ENCODE data around the gene CARNS1.
A peak's percentile ranks its signal among the peaks of the same experiment; 100 is the strongest.

Gene CARNS1

GRCh38 chr11:67415501-67416304, at the start of gene CARNS1:
Gene CARNS1, plus strand, starts transcription at chr11:67415678. Its CDS starts 522 bp downstream, at chr11:67416200.
- DNase-seq (ENCODE audit: low spot score) = no peak

- no peak for DNase-seq (ENCODE audit: low spot score)
These were observed 49.6 kb upstream of the CARNS1 start for GRCh38 chr11:67365736-67366444.

GRCh38 chr11:67366546-67366945, 48.9 kb upstream of the CARNS1 start:
- no peak for DNase-seq (ENCODE audit: low spot score)

GRCh38 chr11:67366961-67367760, 48.3 kb upstream of the CARNS1 start:
- DNase-seq (ENCODE audit: low spot score) = no peak

- no peak for DNase-seq (ENCODE audit: low spot score)
These were observed 47.7 kb upstream of the CARNS1 start for GRCh38 chr11:67367761-67368227.

- no peak for DNase-seq (ENCODE audit: low spot score)
These were observed 46.9 kb upstream of the CARNS1 start for GRCh38 chr11:67368621-67369020.

- no peak for DNase-seq (ENCODE audit: low spot score)
These were observed 46.2 kb upstream of the CARNS1 start for GRCh38 chr11:67369275-67369674.

- DNase-seq (ENCODE audit: low spot score) = peak; percentile 62
These were observed 45.6 kb upstream of the CARNS1 start for GRCh38 chr11:67369801-67370284.

- DNase-seq (ENCODE audit: low spot score) = peak; percentile 50
These were observed 45.0 kb upstream of the CARNS1 start for GRCh38 chr11:67370351-67371076.

- peak; percentile 77 for DNase-seq (ENCODE audit: low spot score)
These were observed 44.1 kb upstream of the CARNS1 start for GRCh38 chr11:67371189-67371910.

GRCh38 chr11:67371911-67372320, 43.6 kb upstream of the CARNS1 start:
- no peak for DNase-seq (ENCODE audit: low spot score)

- DNase-seq (ENCODE audit: low spot score) = peak; percentile 62
These were observed 43.0 kb upstream of the CARNS1 start for GRCh38 chr11:67372321-67372992.

GRCh38 chr11:67372993-67373647, 42.4 kb upstream of the CARNS1 start, which contains the start of gene CLCF1:
Gene CLCF1, minus strand, starts transcription at chr11:67373598. Its CDS starts 59 bp downstream, at chr11:67373539.
- DNase-seq (ENCODE audit: low spot score) = peak; percentile 51

- DNase-seq (ENCODE audit: low spot score) = peak; percentile 100
These were observed 41.6 kb upstream of the CARNS1 start for GRCh38 chr11:67373648-67374570.

GRCh38 chr11:67374571-67375281, 40.8 kb upstream of the CARNS1 start:
- DNase-seq (ENCODE audit: low spot score) = peak; percentile 94

- DNase-seq (ENCODE audit: low spot score) = peak; percentile 87
These were observed 40.0 kb upstream of the CARNS1 start for GRCh38 chr11:67375320-67376055.
